KOPT-K1 (cell line): Measurements from ENCODE around the gene COL1A2.

Source experiments
- H3K27ac ChIP-seq: fragments of 200-600 bp; sonication (generic); 2 replicates; pipeline ENCODE4 v1.5.1; 2016; ENCODE audit warnings: antibody characterized with exemption, mild to moderate bottlenecking, low read depth, low read length; ENCODE audit not compliant: poor library complexity, severe bottlenecking
- H3K36me3 ChIP-seq: fragments of 200-600 bp; sonication (generic); 2 replicates; pipeline ENCODE4 v1.5.1; 2017; ENCODE audit warnings: antibody characterized with exemption, mild to moderate bottlenecking, low read length, moderate library complexity; ENCODE audit not compliant: insufficient read depth
- H3K9me3 ChIP-seq: fragments of 200-600 bp; sonication (generic); 2 replicates; pipeline ENCODE4 v1.5.1; 2017; ENCODE audit warnings: antibody characterized with exemption, low read length, mild to moderate bottlenecking; ENCODE audit not compliant: insufficient read depth, poor library complexity, severe bottlenecking

COL1A2 gene

GRCh38 chr7:94374231-94374630 is 20.5 kb upstream of the COL1A2 start:
- Histone ChIP-seq H3K9me3 (no peaks in the 10 kb centered on the region), H3K36me3 (no peaks in the 10 kb centered on the region), H3K27ac (no peak overlapping the region)

- no peak overlapping the region for H3K27ac ChIP-seq
These were observed 19.8 kb upstream of the COL1A2 start for GRCh38 chr7:94374721-94375566.

GRCh38 chr7:94375691-94376090 is 19.0 kb upstream of the COL1A2 start:
- H3K36me3 ChIP-seq = no peaks in the 10 kb centered on the region
- H3K27ac ChIP-seq = no peak overlapping the region
- H3K9me3 ChIP-seq = no peaks in the 10 kb centered on the region

More at GRCh38 chr7:94374721-94375566, 19.8 kb upstream of the COL1A2 start:
- Histone ChIP-seq H3K36me3 (no peaks in the 10 kb centered on the region), H3K9me3 (no peaks in the 10 kb centered on the region)

DNA sequence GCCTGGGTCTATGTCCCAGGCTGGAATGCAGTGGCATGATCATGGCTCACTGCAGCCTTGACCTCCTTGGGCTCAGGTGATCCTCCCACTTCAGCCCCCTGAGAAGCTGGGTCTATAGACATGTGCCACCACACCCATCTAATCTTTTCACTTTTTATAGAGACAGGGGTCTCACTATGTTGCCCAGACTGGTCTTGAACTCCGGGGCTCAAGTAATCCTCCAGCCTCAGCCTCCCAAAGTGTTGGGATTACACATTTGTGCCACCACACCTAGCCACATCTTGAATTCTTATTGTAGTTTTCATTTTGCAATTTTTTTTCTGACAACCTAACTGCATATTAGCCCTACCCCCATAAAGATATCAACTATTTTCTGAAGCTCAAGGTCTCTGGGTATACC is 18.4 kb upstream of the COL1A2 start:
- Histone ChIP-seq H3K27ac (no peak overlapping the region), H3K9me3 (no peaks in the 10 kb centered on the region), H3K36me3 (no peaks in the 10 kb centered on the region)

- H3K27ac ChIP-seq = no peak overlapping the region
- H3K36me3 ChIP-seq = no peaks in the 10 kb centered on the region
These were observed 16.3 kb upstream of the COL1A2 start for GRCh38 chr7:94378356-94378755.

GRCh38 chr7:94380264-94380663 is 14.4 kb upstream of the COL1A2 start:
- H3K9me3 ChIP-seq = no peaks in the 10 kb centered on the region
- H3K36me3 ChIP-seq = no peaks in the 10 kb centered on the region
- no peak overlapping the region for H3K27ac ChIP-seq

More at GRCh38 chr7:94378356-94378755, 16.3 kb upstream of the COL1A2 start:
- H3K9me3 ChIP-seq = no peaks in the 10 kb centered on the region

GRCh38 chr7:94382132-94382531 is 12.6 kb upstream of the COL1A2 start:
- Histone ChIP-seq H3K36me3 (no peaks in the 10 kb centered on the region), H3K9me3 (no peaks in the 10 kb centered on the region), H3K27ac (no peak overlapping the region)

- no peaks in the 10 kb centered on the region for H3K9me3 ChIP-seq
- H3K27ac ChIP-seq = no peak overlapping the region
- no peaks in the 10 kb centered on the region for H3K36me3 ChIP-seq
These were observed 11.9 kb upstream of the COL1A2 start for GRCh38 chr7:94382746-94383145.

- no peaks in the 10 kb centered on the region for H3K9me3 ChIP-seq
- no peak overlapping the region for H3K27ac ChIP-seq
These were observed 10.4 kb upstream of the COL1A2 start for GRCh38 chr7:94384315-94384714.

DNA sequence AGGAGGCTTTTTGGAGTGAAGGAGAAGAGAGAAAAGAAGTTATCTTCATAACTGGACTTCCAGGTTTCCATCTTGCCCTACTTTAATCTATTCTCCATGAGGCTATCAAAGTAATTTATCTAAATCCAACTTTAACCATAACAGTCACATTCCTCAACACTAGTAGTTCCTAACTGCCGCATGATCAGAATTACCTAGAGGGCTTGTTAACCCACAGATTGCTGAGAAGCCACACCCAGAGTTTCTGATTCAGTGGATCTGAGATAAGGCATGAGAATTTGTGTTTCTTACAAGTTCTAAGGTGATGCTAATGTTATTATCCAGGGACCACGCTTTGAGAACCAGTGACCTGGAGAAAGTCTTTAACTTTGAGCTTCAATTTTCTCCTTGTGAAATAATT is 8.3 kb upstream of the COL1A2 start:
- H3K36me3 ChIP-seq = no peaks in the 10 kb centered on the region
- H3K27ac ChIP-seq = no peak overlapping the region
- H3K9me3 ChIP-seq = no peaks in the 10 kb centered on the region

More at GRCh38 chr7:94384315-94384714, 10.4 kb upstream of the COL1A2 start:
- no peaks in the 10 kb centered on the region for H3K36me3 ChIP-seq

DNA sequence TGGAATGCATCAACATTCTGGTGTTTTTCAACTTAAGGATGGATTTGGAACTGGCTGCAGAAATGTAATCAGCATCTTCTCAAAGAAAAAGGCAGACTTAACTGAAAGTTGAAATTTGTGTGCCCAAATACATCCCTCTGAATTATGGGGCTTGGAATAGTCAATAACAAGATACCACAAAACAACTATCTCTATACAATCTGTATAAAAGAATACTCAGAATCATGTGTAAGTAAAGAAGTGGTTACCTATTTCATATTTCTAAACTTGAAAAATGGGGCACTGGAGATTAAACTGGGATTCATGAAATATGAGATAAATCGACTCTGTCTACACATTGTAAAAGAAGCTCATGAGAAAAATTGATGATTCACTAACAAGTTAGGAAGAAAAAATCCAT is 6.2 kb upstream of the COL1A2 start:
- H3K27ac ChIP-seq = no peak overlapping the region
- H3K36me3 ChIP-seq = no peaks in the 10 kb centered on the region
- H3K9me3 ChIP-seq = no peaks in the 10 kb centered on the region

- H3K27ac ChIP-seq = no peak overlapping the region
- no peaks in the 10 kb centered on the region for H3K9me3 ChIP-seq
- H3K36me3 ChIP-seq = no peaks in the 10 kb centered on the region
These were observed 5.3 kb upstream of the COL1A2 start for GRCh38 chr7:94389381-94389780.

- H3K27ac ChIP-seq = no peak overlapping the region
- H3K9me3 ChIP-seq = no peaks in the 10 kb centered on the region
- H3K36me3 ChIP-seq = no peaks in the 10 kb centered on the region
These were observed 2.8 kb upstream of the COL1A2 start for GRCh38 chr7:94391726-94392392.

- H3K36me3 ChIP-seq = no peaks in the 10 kb centered on the region
- no peaks in the 10 kb centered on the region for H3K9me3 ChIP-seq
- no peak overlapping the region for H3K27ac ChIP-seq
These were observed 2.3 kb upstream of the COL1A2 start for GRCh38 chr7:94392393-94392786.

DNA sequence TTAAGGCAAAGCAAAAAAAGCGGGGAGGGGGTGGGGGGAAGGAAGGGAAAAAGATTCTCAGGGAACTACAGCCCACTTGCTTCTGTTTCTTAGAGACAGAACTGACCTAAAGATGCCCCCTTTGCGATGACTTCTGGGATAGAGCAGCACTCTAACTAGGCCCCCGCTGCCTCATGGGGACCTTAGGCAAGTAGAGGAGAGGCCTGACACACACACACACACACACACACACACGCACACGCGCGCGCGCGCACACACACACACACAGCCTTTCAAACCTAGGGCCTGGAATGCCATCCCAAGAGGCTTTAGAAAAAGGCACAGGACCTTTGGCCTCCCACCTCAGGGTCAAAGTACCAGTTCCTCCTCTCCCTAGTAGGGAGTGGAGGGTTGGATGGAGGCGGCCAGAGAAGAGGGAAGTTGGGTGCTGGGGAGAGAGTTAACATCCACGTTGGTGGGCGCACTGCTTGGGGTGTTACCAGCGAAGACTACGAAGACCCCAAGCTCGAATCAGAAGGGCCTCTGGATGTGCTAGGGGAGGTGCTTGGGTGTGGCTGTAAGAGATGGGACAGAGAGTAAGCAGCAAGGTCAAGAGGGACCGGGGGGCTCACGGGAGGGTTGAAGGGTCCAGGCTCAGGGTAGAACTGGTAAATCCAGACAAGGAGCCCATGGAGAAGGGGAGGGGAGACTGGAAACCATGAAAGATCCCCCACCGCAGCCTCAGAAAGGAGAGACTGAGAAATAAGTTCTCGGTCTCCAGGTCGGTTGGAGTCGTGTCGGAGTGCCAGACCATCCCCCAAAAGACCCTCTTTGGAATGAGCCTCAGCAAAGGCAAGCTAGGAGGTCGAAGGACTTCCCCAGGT is 1.2 kb upstream of the COL1A2 start:
- Histone ChIP-seq H3K27ac (no peak overlapping the region), H3K36me3 (no peaks in the 10 kb centered on the region), H3K9me3 (no peaks in the 10 kb centered on the region)
